Measurements from ENCODE around the gene FOXO1. TPM values are rescaled to one million over a fixed set of nuclear protein-coding genes. Genes with fewer than 3 reads are reported as not detected.

Gene FOXO1
- total RNA-seq, 1 experiment from 2014 or later = 12.2 TPM

DNA sequence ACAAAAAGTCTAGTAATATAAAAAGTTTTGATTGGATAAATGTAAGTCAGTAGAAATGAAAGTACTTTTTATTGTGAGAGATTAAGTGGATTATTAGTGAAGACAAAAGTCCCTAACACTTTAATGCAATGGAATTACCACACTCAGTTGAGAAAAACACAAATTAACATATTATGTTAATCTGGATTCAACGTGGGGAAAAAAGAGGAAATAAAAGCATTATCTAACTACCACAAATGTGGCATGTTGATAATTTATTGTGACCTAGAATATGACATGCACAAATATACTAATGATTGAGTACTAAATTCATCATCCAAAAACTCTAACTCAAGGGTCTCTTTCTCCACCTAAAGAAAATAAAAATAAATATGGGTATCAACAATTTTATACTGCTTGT lies 41.5 kb downstream of the FOXO1 start:
- DNase-seq (ENCODE audit: low read depth, low spot score) (no peak), ATAC-seq (no peak)
- no peaks in the 10 kb centered on the region for H3K9me2 ChIP-seq (ENCODE audit: insufficient read depth)
- no peaks in the 10 kb centered on the region for H3K9me3 ChIP-seq (ENCODE audit: control insufficient read depth in 1 of 2, insufficient read depth in 1 of 2, low read depth in 1 of 2, low read length in 2 of 2)
- H3K36me3 ChIP-seq (ENCODE audit: control insufficient read depth in 1 of 2, insufficient read depth in 2 of 2, low read length in 2 of 2) = no peaks in the 10 kb centered on the region
- TF ChIP-seq, protein P1, sequence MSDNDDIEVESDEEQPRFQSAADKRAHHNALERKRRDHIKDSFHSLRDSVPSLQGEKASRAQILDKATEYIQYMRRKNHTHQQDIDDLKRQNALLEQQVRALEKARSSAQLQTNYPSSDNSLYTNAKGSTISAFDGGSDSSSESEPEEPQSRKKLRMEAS (IDR thresholded peaks at IDR 0.05) = no peak
- TF ChIP-seq CEBPB (IDR thresholded peaks at IDR 0.05; ENCODE audit: low read depth) = no peak
- no peak for TF ChIP-seq ELF1 (IDR thresholded peaks at IDR 0.05; ENCODE audit: borderline replicate concordance, low read depth)
- no peak for TF ChIP-seq FOSL1 (IDR thresholded peaks at IDR 0.05; ENCODE audit: low read depth)
- TF ChIP-seq, protein P2, sequence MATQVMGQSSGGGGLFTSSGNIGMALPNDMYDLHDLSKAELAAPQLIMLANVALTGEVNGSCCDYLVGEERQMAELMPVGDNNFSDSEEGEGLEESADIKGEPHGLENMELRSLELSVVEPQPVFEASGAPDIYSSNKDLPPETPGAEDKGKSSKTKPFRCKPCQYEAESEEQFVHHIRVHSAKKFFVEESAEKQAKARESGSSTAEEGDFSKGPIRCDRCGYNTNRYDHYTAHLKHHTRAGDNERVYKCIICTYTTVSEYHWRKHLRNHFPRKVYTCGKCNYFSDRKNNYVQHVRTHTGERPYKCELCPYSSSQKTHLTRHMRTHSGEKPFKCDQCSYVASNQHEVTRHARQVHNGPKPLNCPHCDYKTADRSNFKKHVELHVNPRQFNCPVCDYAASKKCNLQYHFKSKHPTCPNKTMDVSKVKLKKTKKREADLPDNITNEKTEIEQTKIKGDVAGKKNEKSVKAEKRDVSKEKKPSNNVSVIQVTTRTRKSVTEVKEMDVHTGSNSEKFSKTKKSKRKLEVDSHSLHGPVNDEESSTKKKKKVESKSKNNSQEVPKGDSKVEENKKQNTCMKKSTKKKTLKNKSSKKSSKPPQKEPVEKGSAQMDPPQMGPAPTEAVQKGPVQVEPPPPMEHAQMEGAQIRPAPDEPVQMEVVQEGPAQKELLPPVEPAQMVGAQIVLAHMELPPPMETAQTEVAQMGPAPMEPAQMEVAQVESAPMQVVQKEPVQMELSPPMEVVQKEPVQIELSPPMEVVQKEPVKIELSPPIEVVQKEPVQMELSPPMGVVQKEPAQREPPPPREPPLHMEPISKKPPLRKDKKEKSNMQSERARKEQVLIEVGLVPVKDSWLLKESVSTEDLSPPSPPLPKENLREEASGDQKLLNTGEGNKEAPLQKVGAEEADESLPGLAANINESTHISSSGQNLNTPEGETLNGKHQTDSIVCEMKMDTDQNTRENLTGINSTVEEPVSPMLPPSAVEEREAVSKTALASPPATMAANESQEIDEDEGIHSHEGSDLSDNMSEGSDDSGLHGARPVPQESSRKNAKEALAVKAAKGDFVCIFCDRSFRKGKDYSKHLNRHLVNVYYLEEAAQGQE (IDR thresholded peaks at IDR 0.05; ENCODE audit: low read depth) = no peak
- no peak for TF ChIP-seq SP1 (IDR thresholded peaks at IDR 0.05; ENCODE audit: low read depth)
- TF ChIP-seq, protein P3, sequence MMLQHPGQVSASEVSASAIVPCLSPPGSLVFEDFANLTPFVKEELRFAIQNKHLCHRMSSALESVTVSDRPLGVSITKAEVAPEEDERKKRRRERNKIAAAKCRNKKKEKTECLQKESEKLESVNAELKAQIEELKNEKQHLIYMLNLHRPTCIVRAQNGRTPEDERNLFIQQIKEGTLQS (IDR thresholded peaks at IDR 0.05) = no peak
- no peak for TF ChIP-seq SIN3A (IDR thresholded peaks at IDR 0.05; ENCODE audit: low read depth)
- TF ChIP-seq EZH2phosphoT487 (IDR thresholded peaks at IDR 0.05; ENCODE audit: borderline replicate concordance) = no peak
- no peak for TF ChIP-seq RAD21 (IDR thresholded peaks at IDR 0.05; ENCODE audit: low read depth)
- no peak for TF ChIP-seq EGR1 (IDR thresholded peaks at IDR 0.05; ENCODE audit: low read depth)
- TF ChIP-seq ZFX (IDR thresholded peaks at IDR 0.05) = no peak
- TF ChIP-seq SRF (IDR thresholded peaks at IDR 0.05; ENCODE audit: low read depth) = no peak
- no peak for TF ChIP-seq EZH2 (IDR thresholded peaks at IDR 0.05)
- TF ChIP-seq, protein P4, sequence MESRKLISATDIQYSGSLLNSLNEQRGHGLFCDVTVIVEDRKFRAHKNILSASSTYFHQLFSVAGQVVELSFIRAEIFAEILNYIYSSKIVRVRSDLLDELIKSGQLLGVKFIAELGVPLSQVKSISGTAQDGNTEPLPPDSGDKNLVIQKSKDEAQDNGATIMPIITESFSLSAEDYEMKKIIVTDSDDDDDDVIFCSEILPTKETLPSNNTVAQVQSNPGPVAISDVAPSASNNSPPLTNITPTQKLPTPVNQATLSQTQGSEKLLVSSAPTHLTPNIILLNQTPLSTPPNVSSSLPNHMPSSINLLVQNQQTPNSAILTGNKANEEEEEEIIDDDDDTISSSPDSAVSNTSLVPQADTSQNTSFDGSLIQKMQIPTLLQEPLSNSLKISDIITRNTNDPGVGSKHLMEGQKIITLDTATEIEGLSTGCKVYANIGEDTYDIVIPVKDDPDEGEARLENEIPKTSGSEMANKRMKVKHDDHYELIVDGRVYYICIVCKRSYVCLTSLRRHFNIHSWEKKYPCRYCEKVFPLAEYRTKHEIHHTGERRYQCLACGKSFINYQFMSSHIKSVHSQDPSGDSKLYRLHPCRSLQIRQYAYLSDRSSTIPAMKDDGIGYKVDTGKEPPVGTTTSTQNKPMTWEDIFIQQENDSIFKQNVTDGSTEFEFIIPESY (IDR thresholded peaks at IDR 0.05; ENCODE audit: extremely low read depth, insufficient replicate concordance, low read length) = no peak
- no peak for TF ChIP-seq TCF7L2 (IDR thresholded peaks at IDR 0.05; ENCODE audit: borderline replicate concordance, extremely low read depth, insufficient read depth, insufficient read length)
- no peak for TF ChIP-seq CBX3 (IDR thresholded peaks at IDR 0.05; ENCODE audit: low read depth)
- TF ChIP-seq YY1 (IDR thresholded peaks at IDR 0.05; ENCODE audit: extremely low read depth, insufficient replicate concordance, low read depth, low read length) = no peak
- no peak overlapping the region for H2AFZ ChIP-seq (ENCODE audit: low read depth, low read length, poor library complexity, severe bottlenecking)
- H3K4me3 ChIP-seq (replicated peaks in 1 of 2; ENCODE audit: low read depth in 1 of 2, low read length in 2 of 2) = no peak overlapping the region
- H3K4me2 ChIP-seq (ENCODE audit: low read length) = no peak overlapping the region
- BruUV-seq (replicated peaks) = no TSS peak
- RAD21 ChIA-PET (ENCODE audit: low non-redundant PET in 1 of 2, low total read pairs in 2 of 2, uncharacterized antibody in 2 of 2, unreplicated experiment in 2 of 2) = no interaction called here
- CTCF ChIA-PET = no interaction called here
- H3K27ac ChIP-seq (ENCODE audit: low read depth, low read length) = no peak overlapping the region
- POLR2A ChIA-PET = no interaction called here
- no peak overlapping the region for H3K9ac ChIP-seq (ENCODE audit: low read length)
- no peaks in the 10 kb centered on the region; the same call in 1 of the 2 replicates for H4K20me1 ChIP-seq (ENCODE audit: insufficient read depth)
- H3K27me3 ChIP-seq (ENCODE audit: insufficient read depth, low read length) = no peaks in the 10 kb centered on the region
- intact Hi-C loops (cut with micrococcal nuclease) = no loop called here
- H3K4me1 ChIP-seq (ENCODE audit: control insufficient read depth in 1 of 2, insufficient read depth in 2 of 2, low read length in 2 of 2) = no peaks in the 10 kb centered on the region; a peak in 1 of 4 replicates
- H3K79me2 ChIP-seq (ENCODE audit: insufficient read depth, low read length) = 0 out of 2 replicates have a peak, but pooled peaks cover 5% of the 10 kb centered on the region

All from HCT116 (cell line).